GM19351 (cell line): ENCODE results near the gene MICAL2.

ENCODE experiments used
- ATAC-seq: cut with Tn5 transposase; IDR thresholded peaks from one replicate; pipeline ENCODE4 v1.9.1; 2021; ENCODE audit warnings: mild to moderate bottlenecking, moderate library complexity; ENCODE audit not compliant: unreplicated experiment

Gene MICAL2

DNA sequence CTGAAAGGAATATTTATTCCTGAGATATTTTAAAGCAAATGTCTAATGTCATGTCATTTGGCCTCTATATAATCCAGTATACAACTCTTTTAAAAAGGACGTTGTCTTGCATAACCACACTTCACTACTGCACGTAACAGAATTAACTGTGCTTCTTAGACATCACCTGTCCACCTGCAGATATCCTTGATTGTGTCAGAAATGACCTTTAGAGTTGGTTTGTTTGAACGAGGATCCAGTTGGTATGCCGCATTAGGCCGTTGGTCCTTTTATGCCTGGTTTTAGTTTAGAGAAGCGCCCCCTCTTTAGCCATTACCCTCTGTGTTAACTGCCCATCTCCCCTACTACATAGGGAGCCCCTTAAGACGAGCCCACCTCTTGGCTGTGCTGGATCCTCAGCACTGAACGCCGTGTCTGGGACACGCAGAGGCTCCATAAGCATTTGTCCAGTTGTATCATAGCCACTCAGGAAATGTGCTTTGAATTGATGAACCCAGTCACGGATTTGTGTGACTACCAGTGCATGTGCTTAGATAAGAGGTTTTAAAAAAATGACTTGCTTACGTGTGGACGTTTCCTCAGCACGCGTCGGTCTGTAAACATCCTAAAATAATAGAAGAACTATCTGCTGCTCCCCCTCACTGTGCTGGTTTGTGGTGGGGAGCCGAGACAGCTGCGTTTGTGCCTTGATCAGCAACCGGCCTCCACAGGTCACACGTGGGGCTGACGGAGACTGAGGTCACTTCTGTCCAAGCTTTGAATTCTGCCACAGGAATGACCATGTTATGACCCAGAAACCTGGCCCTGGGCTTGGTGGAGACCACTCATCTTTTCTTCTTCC lies 4.0 kb downstream of the MICAL2 start:
- ATAC-seq, result no peak

DNA sequence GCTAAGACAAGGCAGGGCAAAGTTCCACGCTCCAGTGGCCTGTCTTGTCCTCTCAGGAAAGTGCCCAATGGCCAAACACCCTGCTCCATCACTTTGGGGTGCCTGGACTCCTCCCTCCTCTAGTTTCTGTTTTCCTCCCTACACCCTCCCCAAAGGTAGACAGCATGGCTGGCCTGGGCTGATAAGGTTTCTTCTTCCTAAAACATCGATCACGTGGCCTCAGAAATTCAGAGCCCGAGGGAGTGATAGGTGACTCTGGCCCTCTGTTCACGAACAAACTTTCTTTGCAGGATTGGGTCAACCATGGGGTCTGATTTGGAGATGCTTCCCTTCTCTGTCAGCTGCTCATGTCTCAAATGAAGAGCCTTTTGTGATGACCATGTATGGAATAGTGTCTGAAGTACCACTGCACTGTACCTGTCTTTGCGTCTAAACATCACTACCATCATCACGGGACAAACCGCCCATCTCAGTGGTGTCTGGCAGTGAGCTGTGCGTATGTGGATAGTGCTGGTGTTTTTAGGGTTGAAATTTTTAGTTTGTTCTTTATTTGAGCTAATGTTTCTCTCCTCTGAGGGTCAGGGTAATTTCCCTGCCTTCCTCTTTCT lies 6.1 kb downstream of the MICAL2 start:
- no peak for ATAC-seq

DNA sequence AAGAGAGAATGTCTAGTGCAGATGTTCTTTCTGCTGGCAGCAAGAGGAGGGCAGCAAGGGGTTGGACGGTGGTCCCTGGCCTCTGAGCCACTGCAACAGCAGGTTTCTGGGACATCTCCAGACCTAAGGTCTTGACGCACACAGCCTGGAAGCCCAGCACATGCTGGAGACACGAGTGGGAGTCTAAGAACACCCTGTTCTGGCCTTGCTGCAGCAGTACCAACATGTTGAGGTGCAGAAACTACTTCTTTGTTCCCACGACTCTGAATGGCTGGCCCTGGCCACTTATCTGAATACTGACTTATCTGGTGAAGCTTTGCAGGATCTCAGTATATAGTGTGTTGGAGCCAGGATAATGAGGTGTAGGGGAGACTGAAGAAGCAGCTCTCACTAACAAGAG lies 6.8 kb downstream of the MICAL2 start:
- no peak for ATAC-seq

DNA sequence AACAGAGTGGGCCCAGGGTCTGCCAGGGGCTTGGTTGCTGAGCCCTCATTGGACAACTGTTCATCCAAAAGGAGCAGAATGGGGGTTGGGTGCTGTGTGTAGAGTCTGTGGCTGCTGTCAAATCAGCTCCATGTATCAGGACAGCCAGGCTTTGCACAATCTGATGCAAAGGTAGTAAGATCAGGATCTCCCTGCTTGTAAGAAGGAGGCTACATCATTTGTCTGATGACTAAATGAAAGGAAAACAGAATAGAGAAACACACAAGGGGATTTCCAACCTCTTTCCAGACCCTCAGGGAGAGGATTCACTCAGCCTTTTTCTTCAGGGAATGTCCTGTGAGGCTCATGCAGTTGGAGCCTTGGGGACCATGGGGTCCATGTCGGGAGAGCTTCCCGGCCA lies 7.2 kb downstream of the MICAL2 start:
- ATAC-seq, result no peak

DNA sequence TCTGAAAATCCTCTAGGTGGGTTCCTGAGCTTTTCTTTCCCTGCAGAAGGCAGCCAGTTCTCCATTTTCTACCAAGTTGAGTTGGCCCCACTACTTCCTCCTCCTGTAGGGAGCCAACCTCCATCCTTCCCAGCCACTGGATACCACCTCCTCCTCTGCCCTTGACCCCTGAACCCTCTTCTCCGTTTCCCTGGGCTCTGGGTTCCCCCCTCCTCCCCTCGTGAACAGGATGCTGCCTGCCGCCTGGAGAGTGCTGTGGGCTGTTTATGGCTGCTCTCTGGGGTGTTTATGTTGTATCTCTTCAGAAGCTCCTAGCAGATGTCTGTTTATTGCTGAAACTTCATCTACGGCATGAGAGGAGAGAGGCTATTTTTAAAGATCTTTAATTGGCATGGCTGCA lies 8.6 kb downstream of the MICAL2 start:
- no peak for ATAC-seq

DNA sequence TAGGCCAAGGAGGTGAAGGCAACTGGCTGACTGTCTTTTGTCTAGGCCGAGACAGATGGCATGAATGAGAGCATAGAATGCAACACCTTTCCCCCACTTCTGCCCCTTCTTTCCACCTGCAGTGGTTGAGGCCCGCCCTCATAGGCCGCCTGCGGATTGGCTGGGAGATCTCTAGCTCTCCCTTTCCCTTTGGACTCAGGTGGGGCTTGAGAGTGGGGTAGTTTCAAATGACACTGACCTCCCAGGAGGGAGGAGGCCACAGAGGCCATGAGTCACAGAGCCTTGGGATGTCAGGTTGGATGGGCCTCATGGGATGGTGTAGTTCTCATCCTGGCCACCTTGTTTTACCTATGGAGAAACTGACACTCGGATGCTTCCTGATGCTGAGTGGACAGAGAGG lies 9.1 kb downstream of the MICAL2 start:
- ATAC-seq, result no peak

DNA sequence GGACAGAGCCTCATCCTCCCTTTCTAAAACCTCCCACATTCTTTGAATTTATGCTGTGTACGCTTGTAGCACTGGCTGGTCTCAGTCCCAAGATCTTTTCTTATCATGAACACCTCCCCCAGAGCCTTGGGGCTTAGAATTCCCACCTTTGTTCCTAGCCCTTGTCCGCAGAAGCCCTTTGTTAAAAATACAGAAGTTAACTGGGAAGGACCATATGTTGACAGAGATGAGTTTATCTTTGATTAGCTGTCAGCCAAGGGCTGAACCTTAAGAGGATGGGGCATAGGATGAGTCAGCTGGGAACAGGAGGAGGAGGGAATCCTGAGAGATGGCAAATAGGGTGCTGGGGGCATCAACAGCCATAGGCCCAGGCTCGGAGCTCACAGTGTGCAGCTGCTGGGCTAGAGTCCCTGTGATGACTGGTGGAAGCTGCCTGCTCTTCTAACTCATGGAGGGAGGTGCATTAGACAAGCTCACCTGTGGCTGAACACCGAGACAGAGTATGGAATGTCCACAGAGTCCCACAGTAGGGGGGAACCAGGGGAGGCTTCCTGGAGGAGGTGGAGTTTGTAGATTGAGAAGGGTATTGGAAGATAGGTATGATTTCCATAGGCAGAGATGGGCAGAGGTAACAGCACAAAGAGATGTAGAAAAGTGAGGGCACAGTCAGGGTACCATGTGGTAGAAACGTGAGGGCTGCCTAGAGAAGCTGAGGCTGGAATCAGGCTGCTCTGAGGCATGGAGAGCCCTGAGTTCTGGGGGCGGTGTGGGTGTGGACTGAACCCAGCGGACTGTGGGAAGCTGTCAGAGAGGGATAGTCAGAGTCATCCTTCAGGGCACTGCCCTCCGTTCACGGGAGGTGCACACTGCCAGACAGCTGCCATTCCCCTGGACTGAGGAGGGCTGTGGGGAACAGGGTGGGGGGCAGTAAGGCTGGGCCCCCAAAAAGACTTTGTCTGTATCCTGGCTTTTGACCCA lies 9.9 kb downstream of the MICAL2 start:
- ATAC-seq, result no peak

DNA sequence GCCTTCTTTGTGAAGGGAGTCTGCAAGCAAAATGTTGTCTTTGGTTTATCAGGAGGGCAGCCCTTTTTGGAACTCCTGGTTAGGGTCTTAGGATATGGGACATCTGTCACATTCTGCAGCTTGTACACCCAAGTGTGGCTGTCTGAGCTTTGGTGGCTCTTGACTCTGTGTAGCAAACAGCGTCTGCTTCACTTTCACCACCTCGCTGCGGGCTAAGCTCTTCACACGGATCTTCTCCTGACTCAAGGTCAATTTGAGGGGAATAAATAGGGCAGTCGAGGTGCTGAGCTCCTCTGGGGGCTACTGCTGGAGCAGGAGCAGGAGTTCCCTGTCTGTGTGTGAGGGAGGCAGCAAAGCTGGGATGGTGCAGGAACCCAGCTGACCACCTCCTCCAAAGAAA lies 10.6 kb downstream of the MICAL2 start:
- ATAC-seq, result no peak

DNA sequence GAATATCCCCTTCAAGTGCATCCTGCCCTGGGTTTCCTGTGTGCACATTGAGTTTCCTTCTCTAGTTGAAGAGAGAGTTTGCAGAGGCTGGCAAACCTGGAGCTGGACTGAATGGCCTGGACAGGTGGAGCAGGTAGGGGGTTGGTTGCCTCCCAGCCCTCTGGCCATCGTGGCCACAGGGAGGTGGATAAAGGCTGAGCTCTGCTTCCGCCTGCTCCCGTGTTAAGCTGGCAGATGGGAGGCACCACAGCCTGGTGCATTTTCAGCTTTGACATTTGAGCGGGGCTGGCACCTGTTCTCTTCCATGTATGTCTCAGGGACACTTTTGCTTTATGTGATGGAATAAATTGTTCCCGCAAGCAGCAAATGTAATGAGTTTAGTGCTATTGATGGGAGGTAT lies 11.1 kb downstream of the MICAL2 start:
- ATAC-seq, result no peak

DNA sequence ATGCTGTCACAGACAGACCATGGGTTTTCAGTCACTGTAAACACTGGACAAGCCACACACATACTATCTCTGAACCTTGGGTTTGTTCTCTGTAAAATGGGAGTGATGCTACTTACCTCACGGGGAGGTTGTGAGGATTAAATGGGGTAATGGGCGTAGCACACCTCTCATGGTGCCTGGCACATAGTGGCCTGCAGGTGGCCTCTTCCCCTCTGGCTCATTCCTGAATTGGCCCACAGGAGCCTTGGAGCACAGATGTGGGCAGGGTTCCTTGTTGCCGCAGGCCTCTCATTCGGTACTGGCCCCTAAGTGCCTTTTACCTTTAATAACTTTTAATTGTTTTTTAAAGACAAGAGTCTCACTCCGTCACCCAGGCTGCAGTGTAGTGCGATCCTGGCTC lies 11.7 kb downstream of the MICAL2 start:
- ATAC-seq, result no peak

DNA sequence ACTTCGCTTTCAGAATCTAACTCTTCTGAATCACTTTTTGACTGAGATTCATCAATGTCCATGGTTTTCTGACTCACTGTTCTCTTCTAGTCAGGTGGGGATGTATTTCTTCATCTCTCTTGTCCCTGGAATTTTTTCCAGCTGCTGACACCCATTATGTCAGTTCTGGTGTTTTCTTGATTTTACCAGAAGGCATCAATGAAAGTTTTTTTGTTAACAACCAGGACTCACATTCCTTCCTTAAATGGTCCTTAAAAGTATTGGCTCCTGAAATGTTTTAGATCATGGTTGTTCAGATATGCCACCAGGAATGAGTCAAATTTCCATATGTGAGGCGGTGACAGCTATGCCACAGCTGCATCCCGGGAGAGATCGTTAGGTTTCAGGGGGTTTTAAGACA lies 12.9 kb downstream of the MICAL2 start:
- ATAC-seq, result no peak

DNA sequence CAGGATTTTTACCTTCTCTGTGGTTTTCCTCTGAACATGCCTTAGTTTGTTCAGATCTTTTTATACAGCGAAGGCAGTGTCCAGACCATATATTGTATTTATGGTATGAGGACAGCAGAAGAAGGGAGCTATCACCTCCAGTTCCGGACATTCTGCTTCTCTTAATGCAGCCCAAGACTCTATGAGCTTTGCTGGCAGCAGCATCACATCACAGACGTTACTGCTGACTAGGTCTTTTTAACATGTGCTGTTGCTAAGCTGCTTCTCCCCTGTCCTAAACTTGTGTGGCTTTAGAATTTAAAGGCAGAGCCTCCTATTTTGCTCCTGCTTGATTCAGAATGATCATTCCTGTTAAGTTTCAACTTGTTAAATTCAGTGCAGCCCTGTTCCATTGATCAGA lies 13.4 kb downstream of the MICAL2 start:
- no peak for ATAC-seq

DNA sequence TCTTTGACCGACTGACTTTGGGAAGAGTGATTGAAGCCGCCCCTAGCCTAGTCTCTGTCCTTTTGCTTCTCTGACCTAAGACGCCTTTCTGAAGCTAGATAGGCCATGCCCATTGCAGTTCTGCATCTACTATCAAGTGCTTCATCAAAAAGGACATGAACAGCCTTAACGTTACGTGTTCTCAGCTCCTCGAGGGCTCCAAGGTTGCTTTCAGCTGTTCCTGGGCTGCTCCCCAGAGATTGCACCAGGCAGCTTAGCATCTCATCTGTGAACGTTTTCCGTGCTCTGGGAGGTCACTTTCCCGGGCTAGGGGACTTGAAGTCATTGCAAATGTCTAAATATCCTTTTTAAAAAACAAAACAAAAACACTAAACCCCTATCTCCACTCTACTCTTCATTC lies 13.9 kb downstream of the MICAL2 start:
- ATAC-seq, result no peak

DNA sequence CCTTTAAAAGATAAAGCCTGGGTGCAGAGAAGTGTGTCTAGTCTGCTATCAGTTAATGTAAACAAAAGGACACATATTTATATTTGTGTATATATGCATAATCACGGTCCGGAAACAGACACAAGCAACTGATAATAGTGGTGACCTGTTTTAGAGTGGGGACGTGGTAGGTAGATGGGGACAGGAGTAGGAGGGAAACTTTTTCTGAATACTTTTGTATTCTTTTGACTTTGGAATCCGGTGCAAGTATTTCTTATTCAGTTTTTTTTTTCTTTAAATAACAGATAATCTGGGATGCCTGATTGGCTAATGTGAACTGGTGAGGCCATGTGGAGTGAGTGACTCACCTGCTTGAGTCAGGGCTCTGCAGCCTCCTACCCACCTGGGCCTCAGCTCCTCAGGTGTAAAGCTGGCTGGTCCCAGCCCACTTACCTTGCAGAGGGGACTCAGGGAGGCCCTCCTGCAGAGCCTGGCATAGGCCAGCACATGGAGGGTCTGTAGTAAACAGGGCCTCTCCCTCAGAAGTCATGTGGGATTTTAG lies 15.3 kb downstream of the MICAL2 start:
- no peak for ATAC-seq

DNA sequence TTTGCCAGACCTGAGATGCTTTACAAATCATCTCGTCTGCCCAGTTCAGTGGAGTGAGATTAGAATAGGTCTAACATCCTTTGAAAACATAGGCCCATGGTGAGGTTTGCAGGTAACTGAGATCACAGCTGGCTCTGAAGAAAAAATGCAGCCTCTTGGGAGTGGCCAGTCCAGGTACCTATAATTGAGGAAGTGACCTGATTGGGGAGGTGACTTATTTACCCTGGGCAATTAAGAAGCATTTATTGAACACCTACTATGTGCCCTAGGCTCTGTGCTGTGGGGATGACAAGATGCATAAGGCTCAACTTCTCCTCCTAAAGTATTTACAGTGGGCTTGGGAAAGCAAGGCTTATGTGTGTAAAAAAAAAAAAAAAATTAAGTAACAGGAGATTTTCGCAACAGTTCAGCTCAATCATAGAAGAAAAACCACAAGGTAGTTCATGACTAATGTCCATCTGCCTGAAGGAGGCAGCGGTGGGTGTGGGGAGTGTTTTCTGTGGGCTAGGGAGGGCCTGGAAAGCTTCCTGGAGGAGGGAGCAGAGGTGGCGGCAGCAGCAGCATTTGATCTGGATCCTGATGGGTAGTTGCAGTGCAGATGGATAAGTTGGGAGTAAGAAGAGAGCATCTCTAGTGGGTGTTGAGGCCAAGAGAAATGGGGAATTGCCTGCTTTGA lies 16.1 kb downstream of the MICAL2 start:
- no peak for ATAC-seq

DNA sequence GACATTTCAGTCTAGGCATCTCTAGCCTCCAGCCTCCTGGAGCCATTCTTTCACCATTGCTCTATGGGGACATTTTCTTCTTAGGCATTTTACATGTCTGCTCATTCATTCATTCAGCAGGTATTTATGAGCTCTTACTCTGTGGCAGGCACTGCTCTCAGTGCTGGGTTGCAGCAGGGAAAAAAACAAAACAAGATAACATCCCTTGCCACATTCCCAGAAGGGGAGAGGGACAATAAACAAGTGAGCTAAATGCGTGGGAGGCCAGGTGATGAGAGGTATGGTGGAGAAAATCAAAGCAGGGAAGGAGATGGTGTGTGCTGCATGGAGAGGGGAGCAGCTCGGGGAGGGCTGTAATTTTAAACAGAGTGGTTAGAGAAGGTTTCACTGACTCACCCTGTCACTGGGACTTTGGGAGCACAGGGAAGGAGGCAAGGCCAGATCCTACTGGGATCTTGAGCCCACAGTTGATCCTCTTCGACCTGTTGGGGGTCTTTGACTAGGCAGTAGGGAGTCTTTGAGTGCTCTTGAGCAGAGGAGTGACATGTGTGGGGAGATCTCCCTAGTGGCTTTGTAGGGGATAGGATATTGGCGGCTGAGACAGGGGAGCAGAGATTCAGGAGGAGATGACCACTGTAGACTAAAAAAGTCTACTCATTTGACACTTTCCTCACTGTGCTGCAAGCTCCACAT lies 17.0 kb downstream of the MICAL2 start:
- no peak for ATAC-seq

DNA sequence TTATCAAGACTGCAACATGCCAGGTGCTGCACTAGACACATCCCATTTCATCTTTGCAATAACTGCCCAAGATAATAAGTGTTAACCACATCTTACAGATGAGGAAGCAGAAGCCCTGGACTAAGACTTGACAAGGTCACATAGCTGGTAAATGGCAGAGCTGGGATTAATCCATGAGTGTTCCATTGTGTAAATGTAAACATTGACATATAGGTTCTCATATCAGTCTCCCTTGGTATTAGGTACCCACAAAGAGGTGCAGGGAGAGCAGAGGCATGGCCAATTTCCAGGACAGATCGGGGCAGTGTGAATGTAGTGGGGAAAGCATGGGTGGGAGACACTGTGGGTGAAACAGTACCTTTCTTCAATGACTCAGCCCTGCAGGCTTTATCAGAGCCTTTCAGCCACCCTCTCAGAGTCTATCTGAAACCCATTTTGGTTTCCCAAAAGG lies 17.9 kb downstream of the MICAL2 start:
- ATAC-seq, result no peak

DNA sequence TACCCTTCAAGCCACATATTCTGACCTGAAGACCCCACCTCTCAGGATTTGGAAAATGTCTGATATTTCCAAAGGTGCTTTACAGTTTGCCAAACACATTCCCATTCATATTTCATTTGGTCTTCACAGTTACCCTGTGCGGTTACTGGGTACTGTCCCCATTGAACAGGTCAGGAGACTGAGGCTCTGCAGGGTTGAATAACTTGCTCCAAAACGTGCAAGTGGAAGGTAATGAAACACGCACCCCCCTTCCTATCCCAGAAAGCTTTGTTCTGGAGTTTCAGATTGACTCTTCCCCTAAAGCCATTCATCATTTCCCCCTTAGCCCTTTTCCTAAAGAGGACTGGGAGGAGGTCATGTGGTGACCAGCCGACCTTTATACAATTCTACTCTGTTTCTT lies 18.8 kb downstream of the MICAL2 start:
- no peak for ATAC-seq

DNA sequence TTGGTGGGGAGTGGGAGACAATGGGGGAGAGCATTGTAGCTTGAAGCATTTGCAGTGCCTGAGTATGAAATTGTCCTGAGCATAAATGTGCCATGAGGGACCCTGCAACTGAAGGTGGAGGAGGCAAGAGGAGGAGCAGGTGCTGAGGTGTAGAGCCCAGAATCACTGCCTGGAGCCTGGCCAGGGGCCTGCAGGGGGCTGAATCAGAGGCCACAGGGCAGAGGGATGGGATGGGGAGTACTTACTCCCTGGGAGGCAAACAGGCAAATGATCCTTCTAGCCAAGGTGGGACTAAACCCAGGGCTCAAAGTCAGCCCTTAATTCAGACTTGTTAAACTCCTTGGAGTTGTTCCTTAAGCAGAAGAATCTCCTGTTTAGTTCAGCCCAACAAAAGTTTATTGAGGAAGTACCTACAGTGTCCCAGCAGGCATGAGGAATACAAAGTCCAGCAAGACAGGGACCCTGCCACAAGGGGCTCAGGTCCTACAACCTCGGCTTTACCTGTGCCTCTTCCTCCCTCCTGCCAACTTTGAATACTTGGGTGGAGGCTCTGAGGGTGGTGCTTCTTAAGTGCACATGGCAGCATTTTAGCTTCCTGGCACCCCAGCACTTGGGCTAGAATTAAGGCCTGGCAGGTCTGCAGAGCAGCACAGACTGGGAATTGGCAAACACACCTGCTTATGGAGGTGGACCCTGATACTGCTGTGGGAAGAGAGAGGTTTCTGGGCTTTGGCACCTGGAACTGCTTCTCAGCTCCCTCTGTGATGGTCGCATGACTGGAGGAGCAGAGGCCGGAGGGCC lies 20.0 kb downstream of the MICAL2 start:
- no peak for ATAC-seq
